Measurements from ENCODE around the gene NOL4L. TPM values are rescaled to one million over a fixed set of nuclear protein-coding genes. Genes with fewer than 3 reads are reported as not detected.

Gene NOL4L
- total and polyA plus RNA-seq, 11 donors: 2.6 to 15.0 (median 6.7) TPM

GRCh38 chr20:32511358-32512046, 73.6 kb downstream of the NOL4L start:
- TF ChIP-seq POLR2A (IDR thresholded peaks at IDR 0.05): no peak
- TF ChIP-seq, protein P1, sequence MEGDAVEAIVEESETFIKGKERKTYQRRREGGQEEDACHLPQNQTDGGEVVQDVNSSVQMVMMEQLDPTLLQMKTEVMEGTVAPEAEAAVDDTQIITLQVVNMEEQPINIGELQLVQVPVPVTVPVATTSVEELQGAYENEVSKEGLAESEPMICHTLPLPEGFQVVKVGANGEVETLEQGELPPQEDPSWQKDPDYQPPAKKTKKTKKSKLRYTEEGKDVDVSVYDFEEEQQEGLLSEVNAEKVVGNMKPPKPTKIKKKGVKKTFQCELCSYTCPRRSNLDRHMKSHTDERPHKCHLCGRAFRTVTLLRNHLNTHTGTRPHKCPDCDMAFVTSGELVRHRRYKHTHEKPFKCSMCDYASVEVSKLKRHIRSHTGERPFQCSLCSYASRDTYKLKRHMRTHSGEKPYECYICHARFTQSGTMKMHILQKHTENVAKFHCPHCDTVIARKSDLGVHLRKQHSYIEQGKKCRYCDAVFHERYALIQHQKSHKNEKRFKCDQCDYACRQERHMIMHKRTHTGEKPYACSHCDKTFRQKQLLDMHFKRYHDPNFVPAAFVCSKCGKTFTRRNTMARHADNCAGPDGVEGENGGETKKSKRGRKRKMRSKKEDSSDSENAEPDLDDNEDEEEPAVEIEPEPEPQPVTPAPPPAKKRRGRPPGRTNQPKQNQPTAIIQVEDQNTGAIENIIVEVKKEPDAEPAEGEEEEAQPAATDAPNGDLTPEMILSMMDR (IDR thresholded peaks at IDR 0.05): no peak
- Histone ChIP-seq H3K4me1 (peaks cover 0 to 12% (median 4%) of the 10 kb centered on the region in 12 donors), H3K9me3 (no peaks in the 10 kb centered on the region), H3K27ac (no peak overlapping the region), H3K27me3 (no peaks in the 10 kb centered on the region), H3K36me3 (no peaks in the 10 kb centered on the region), H3K4me3 (no peak overlapping the region)
- DNase-seq (no peak), ATAC-seq (no peak)
- intact Hi-C loops (cut with DNase I): no loop called here
- 78 to 84% (median 81%) methylated on average over 12 of the region's 12 CpGs for WGBS, 4 donors

DNA sequence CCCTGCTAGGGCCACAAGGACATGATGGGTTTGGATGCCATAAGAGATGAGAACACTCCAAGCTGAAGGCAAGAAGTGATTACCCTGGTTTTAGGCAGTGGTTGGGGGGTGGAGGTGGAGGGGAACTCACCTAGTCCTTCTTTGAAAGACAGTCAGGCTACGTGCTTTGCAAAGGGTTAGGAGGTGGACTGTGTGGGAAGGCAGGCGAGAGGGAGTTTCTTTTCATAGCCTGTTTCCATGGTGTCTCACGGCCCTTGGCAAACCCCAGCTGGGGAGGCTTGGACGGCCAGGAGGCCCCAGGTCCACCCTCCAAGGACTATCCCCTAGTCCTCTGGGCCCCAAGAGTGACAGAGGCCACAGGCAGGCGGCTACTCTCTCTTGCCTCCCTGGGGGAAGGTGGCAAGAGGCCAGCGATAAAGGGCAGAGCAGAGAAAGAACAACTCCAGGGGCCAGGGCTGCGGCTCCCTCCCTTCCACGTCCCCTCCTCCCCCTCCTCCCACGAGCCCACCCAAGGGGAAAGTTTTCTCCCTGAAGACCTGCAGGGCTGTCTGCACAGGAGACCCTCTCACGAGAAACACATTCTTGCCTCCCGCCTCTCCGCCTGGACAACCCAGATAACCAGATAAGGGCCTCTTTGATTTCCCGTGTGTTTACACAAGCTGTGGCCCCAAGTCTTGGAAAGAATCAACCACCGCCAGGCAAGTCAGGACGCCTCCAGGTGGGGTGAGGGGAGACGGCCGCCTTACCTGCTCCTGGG, 74.4 kb downstream of the NOL4L start:
- no peak for TF ChIP-seq POLR2A (IDR thresholded peaks at IDR 0.05)
- TF ChIP-seq, protein P1 (IDR thresholded peaks at IDR 0.05): no peak
- no peak overlapping the region for H3K4me3 ChIP-seq
- WGBS, 4 donors: 52 to 64% (median 58%) methylated on average over 14 to 17 of the region's 17 CpGs
- peaks cover 0 to 14% (median 0%) of the 10 kb centered on the region in 12 donors for H3K4me1 ChIP-seq
- no peaks in the 10 kb centered on the region for H3K36me3 ChIP-seq
- DNase-seq: no peak
- H3K27ac ChIP-seq: no peak overlapping the region
- intact Hi-C loops (cut with DNase I): no loop called here
- no peaks in the 10 kb centered on the region for H3K27me3 ChIP-seq
- no peaks in the 10 kb centered on the region for H3K9me3 ChIP-seq
- peak in 2 of 4 donors; percentile 21 to 22 for ATAC-seq

DNA sequence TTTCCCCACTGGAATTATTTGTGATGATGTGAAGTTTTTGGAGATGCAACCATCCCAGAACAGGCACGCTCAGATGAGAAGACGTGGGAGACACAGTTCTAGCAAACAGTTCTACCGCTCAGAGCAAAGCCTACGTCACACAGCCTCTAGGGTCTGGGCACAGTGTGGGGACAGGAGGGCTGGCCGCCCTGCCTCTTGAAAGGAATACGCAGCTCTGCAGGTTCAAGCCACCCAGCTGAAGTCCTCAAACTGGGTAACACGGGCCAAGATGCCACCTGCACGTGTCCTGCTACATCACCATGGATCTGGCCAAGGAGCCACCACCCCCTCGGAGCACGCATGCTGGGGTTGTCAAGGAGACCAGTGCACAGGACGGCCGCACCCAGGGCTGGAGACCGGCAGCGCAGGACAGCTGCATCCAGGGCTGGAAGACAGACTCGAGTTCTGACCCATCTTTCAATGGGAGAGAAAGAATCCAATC, 75.0 kb downstream of the NOL4L start:
- H3K4me1 ChIP-seq: peaks cover 0 to 20% (median 0%) of the 10 kb centered on the region in 12 donors
- H3K36me3 ChIP-seq: no peaks in the 10 kb centered on the region
- WGBS, 4 donors: 77 to 92% (median 83%) methylated on average over 15 of the region's 15 CpGs
- H3K27me3 ChIP-seq: no peaks in the 10 kb centered on the region
- intact Hi-C loops (cut with DNase I): no loop called here
- no peaks in the 10 kb centered on the region for H3K9me3 ChIP-seq
- no peak overlapping the region for H3K4me3 ChIP-seq
- no peak for DNase-seq
- TF ChIP-seq, protein P1 (IDR thresholded peaks at IDR 0.05): no peak
- no peak for TF ChIP-seq POLR2A (IDR thresholded peaks at IDR 0.05)
- peak in 2 of 4 donors; percentile 13 to 15 for ATAC-seq
- no peak overlapping the region for H3K27ac ChIP-seq

GRCh38 chr20:32509639-32510066, 75.5 kb downstream of the NOL4L start:
- no peak for TF ChIP-seq POLR2A (IDR thresholded peaks at IDR 0.05)
- intact Hi-C loops (cut with DNase I): no loop called here
- Histone ChIP-seq H3K27me3 (no peaks in the 10 kb centered on the region), H3K4me1 (peaks cover 0 to 25% (median 0%) of the 10 kb centered on the region in 12 donors), H3K4me3 (no peak overlapping the region), H3K27ac (no peak overlapping the region), H3K36me3 (no peaks in the 10 kb centered on the region), H3K9me3 (no peaks in the 10 kb centered on the region)
- 79 to 92% (median 86%) methylated on average over 10 of the region's 10 CpGs for WGBS, 4 donors
- no peak for ATAC-seq
- DNase-seq: no peak
